Measurements from ENCODE around the gene VOPP1. TPM values are rescaled to one million over a fixed set of nuclear protein-coding genes. Genes with fewer than 3 reads are reported as not detected.

VOPP1 gene
- total RNA-seq, 1 donor from 2014 or later, result 23.7 TPM

DNA sequence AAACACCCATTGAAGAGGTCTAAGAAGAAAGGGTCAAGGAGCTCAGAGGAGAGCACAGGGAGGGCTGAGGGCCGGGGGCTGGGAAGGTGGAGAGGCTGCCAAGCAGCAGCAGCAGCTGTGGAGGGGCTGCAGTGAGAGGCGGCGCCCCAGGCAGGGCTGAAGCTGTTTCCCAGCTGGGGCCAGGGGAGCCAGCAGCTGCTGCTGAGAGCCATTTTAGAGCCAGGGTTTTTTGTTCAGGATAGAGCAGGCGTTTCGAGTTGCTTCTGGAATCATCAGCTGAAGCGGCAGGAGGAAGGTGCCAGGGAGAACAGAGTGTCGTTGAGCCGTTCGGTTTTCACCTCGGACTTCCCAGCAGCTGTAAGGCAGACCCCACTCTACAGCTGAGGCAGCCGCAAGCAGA, 144.5 kb downstream of the VOPP1 start:
- H3K4me3 ChIP-seq, result peak overlapping the region; percentile 10
- no peak overlapping the region for H3K27ac ChIP-seq (replicated peaks)

DNA sequence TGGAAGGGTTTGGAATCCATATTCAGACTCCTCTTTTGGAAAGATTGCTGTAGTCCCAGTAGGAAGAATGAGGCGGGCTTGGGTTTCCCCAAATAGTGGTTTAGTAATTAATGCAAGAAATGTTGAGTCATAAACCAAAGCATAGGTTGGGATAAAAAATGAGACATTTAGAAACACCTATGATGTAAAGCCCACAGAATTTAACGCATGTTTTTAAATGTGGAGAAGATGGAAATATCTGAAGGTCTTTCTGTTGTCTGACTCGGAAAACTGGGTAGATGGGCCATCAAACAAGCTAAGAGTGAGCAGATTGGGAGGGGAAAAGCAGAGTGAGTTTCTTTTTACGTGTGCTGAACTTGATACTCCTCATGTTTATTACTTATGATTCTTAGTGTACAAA, 145.0 kb downstream of the VOPP1 start:
- no peak for DNase-seq
- Histone ChIP-seq H3K36me3 (peaks cover 10% of the 10 kb centered on the region), H3K4me1 (peaks cover 7% of the 10 kb centered on the region), H3K27me3 (ENCODE audit: low read depth) (no peaks in the 10 kb centered on the region), H3K4me3 (no peak overlapping the region), H3K9me3 (replicated peaks) (no peaks in the 10 kb centered on the region), H3K27ac (replicated peaks) (no peak overlapping the region)
- intact Hi-C loops (cut with micrococcal nuclease), result no loop called here
- TF ChIP-seq, protein P1, sequence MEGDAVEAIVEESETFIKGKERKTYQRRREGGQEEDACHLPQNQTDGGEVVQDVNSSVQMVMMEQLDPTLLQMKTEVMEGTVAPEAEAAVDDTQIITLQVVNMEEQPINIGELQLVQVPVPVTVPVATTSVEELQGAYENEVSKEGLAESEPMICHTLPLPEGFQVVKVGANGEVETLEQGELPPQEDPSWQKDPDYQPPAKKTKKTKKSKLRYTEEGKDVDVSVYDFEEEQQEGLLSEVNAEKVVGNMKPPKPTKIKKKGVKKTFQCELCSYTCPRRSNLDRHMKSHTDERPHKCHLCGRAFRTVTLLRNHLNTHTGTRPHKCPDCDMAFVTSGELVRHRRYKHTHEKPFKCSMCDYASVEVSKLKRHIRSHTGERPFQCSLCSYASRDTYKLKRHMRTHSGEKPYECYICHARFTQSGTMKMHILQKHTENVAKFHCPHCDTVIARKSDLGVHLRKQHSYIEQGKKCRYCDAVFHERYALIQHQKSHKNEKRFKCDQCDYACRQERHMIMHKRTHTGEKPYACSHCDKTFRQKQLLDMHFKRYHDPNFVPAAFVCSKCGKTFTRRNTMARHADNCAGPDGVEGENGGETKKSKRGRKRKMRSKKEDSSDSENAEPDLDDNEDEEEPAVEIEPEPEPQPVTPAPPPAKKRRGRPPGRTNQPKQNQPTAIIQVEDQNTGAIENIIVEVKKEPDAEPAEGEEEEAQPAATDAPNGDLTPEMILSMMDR (IDR thresholded peaks at IDR 0.05; ENCODE audit: borderline replicate concordance), result no peak

More for the DNA sequence above, 144.5 kb downstream of the VOPP1 start:
- H3K9me3 ChIP-seq (replicated peaks), result no peaks in the 10 kb centered on the region
- peaks cover 7% of the 10 kb centered on the region for H3K4me1 ChIP-seq
- TF ChIP-seq, protein P1 (IDR thresholded peaks at IDR 0.05; ENCODE audit: borderline replicate concordance), result no peak
- intact Hi-C loops (cut with micrococcal nuclease), result no loop called here
- DNase-seq, result no peak
- H3K36me3 ChIP-seq, result peaks cover 10% of the 10 kb centered on the region
- no peaks in the 10 kb centered on the region for H3K27me3 ChIP-seq (ENCODE audit: low read depth)

DNA sequence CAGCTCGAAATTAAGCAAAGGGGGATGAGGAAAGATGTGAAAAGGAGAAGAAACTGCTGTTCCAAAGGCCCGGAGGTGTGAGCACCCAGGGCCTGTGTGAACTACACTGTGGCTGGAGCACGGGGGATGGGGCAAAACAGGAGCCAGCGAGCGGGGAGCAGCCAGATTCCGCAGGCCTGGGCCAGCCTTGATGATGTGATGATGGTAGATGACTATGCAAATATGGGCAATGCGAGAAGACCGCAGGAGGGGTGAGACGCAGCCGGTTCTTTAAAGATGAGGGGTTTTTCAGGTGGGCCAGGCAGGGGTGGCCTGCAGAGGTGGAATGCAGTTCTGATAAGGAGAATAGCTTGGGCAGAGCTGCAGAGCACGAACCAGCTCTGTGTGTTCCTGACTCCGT, 145.6 kb downstream of the VOPP1 start:
- TF ChIP-seq, protein P1 (IDR thresholded peaks at IDR 0.05; ENCODE audit: borderline replicate concordance), result no peak
- no peaks in the 10 kb centered on the region for H3K9me3 ChIP-seq (replicated peaks)
- peaks cover 10% of the 10 kb centered on the region for H3K36me3 ChIP-seq
- peaks cover 7% of the 10 kb centered on the region for H3K4me1 ChIP-seq
- no peak overlapping the region for H3K27ac ChIP-seq (replicated peaks)
- intact Hi-C loops (cut with micrococcal nuclease), result no loop called here
- no peak for DNase-seq
- no peaks in the 10 kb centered on the region for H3K27me3 ChIP-seq (ENCODE audit: low read depth)
- no peak overlapping the region for H3K4me3 ChIP-seq

DNA sequence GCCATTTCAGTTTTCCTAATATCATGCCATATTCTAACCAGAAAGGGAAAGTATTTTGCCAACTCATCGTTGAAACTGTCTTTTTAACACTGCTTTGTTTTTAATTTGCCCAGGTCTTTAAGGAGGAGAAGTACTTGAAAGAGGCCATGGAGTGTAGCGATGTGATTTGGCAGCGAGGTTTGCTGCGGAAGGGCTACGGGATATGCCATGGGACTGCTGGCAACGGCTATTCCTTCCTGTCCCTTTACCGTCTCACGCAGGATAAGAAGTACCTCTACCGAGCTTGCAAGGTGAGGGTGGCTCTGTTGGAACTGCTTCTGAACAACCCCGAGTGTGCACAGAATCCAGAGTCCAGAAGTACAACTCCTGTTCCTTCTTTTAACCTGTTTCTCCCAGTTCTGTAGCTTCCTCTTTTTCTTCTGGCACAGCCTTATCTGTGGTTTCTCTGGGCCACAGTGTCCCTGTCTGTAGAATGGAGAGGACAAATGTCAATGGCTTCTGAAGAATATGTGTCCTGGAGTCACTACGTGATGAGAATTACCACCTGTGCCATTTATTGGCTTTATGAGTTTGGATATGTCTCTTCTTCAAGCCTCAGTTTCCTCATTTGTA, 147.1 kb downstream of the VOPP1 start:
- Histone ChIP-seq H3K36me3 (peaks cover 10% of the 10 kb centered on the region), H3K4me3 (no peak overlapping the region), H3K4me1 (peaks cover 7% of the 10 kb centered on the region), H3K9me3 (replicated peaks) (no peaks in the 10 kb centered on the region), H3K27ac (replicated peaks) (no peak overlapping the region), H3K27me3 (ENCODE audit: low read depth) (no peaks in the 10 kb centered on the region)
- DNase-seq, result no peak
- TF ChIP-seq, protein P1 (IDR thresholded peaks at IDR 0.05; ENCODE audit: borderline replicate concordance), result no peak
- intact Hi-C loops (cut with micrococcal nuclease), result no loop called here

DNA sequence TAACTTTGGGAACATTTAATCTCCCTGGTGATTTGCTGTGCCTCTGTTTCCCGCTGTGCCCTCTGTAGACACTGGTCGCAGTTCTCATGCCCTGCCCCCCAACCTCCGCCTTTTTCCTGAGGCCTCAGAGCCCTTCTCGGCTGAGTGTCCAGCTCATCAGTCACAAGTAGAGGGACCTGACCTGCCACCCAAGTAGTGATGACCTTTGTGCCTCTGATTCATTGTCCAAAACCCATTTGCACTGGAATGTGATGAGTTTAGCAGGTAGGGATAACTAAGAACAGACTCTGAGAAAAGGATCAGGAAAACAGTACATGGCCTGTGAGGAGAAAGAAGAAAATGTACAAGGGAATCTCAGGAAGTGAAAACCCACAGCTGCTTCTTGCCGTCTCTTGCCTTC, 148.4 kb downstream of the VOPP1 start:
- H3K27ac ChIP-seq (replicated peaks), result no peak overlapping the region
- intact Hi-C loops (cut with micrococcal nuclease), result no loop called here

More for the DNA sequence above, 148.4 kb downstream of the VOPP1 start:
- no peaks in the 10 kb centered on the region for H3K9me3 ChIP-seq (replicated peaks)
- no peak for DNase-seq
- peaks cover 10% of the 10 kb centered on the region for H3K36me3 ChIP-seq
- no peak overlapping the region for H3K4me3 ChIP-seq
- H3K27me3 ChIP-seq (ENCODE audit: low read depth), result no peaks in the 10 kb centered on the region
- H3K4me1 ChIP-seq, result peaks cover 7% of the 10 kb centered on the region
- TF ChIP-seq, protein P1 (IDR thresholded peaks at IDR 0.05; ENCODE audit: borderline replicate concordance), result no peak

Data from left ventricle myocardium inferior (tissue), 1 donor.